Skin of body (tissue), 2 donors: ENCODE measurements around the gene FBXW8. TPM values are rescaled to one million over a fixed set of nuclear protein-coding genes. Genes with fewer than 3 reads are reported as not detected.

Experiments used
- DNase-seq: peaks from one replicate; lab custom pipeline; 2025; lab: John Stamatoyannopoulos, UW
- total RNA-seq: library from RNA; depleted of rRNA; stranded (reverse); fragments of >200 nt; gene quantifications from one replicate; pipeline ENCODE4 v1.2.3, GENCODE V29; 2014

Gene FBXW8
- total RNA-seq, 1 donor from 2014 or later = 11.1 TPM

DNA sequence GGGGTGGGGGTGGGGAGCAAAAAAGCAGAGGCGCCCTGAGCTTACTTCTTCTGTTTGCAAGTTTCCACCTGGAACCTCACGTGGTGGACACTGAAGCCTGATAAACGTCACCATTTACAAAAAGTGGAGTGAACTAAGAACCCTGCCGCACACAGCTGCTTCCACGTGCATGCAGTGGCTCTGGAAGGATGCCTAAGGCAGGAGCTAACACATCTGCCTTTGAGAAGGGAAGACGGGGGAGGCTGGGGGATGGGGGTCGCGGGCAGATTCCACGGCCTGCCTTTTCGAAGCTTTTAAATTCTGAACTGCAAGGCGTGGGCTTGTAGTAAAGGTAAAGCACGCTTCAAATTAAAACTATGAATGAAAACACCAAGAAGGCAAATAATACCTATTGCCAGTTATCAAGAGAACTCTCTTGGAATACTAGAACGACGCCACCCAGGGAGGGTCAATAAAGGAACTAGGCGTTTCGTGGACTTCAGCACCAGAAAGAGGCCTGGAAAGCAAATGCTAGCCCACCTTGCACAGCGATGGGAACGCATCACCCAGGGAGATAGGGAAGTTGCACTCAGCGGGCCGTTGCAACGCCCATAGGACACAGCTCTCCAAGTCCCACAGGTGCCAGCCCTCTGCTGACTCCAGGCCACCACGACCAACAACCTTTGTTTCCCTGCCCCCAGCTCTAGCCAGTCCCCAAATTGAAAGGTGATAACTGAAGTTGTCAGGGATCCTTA lies 126.7 kb downstream of the FBXW8 start:
- no peak for DNase-seq

DNA sequence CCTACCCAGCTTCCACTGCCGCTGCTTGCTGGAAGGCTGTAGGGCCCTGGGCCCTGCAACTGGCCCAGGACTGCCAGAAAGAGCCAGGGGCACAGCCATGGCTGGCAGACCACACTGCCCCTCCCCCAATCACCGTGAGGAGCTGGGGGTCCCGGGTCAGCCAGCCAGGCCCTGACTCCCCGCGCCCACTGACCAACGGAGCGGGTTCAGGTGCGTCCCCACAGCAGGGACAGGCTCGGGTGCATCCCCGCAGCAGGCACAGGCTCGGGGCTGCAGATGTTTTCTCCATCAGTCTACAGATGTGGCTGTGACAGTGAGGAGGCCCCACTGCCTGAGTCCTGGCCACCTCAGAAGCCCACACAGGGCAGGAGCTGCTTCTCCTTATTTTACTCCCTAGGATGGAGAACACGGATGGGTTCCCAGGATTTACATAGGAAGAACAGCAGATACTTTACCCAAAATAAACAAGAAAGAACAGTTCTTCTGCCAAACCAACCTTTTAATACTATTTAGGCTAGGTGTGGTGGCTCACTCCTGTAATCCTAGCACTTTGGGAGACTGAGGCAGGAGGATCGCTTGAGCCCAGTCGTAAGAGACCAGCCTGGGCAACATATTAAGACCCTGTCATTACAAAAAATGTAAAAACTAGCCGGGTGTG lies 127.4 kb downstream of the FBXW8 start:
- DNase-seq = no peak

DNA sequence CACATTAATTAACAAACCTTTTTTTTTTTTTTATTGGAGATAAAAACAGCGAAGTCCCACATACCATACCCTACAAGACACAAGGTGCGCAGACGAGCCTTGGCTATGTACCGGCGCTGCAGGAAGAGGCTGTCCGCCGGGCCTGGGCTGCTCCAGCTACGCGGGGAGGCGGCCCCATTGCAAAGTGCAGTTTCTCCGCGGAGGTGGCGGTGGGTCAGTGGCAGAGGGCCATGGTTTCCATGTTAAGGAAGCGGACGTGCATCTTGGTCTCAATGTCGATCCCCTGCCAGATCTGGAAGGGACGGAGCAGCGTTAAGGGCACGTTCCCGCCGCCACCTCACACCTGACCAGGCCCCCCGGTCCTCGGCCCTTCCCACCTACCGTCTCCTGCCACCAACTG lies 128.2 kb downstream of the FBXW8 start:
- DNase-seq = no peak

DNA sequence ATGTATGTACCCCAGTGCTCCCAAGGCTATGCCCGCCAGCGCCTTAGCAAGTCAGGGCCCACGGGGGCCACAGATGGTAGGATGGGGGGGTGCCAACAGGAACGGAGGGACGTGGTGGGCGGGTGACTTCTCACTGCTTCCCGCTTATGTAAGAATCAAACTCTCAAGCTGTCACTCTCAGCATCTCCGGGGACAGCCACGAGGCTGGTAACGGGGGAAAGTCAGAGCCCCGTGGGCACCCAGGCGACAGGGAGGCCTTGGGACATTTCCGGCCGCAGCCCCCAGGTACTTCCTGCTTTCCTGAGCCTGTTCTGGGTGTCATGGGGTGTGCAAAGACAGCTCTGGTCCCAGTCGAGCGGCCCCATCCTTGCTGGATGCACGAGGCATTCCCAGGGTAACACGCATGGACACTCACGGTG lies 129.2 kb downstream of the FBXW8 start:
- no peak for DNase-seq

DNA sequence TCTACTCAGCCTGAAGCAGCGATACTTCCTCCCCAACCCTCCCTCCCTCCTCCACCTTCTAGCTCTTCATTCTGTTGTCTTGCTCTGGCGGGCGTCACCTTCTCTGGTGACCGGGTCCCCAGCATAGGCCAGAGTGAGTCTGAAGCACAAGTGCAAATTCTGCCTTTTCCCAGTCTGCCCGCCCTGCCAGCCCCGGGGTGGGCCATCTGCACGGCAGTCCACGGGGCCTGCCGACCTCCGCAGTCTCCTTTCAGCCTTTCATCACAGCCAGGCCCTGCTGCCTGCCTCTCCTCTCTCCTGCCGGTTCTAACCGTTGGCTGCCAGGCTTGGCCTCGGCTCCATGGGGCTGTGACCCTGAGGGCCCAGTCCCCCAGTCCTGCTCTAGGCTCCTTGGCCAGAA lies 129.7 kb downstream of the FBXW8 start:
- no peak for DNase-seq

DNA sequence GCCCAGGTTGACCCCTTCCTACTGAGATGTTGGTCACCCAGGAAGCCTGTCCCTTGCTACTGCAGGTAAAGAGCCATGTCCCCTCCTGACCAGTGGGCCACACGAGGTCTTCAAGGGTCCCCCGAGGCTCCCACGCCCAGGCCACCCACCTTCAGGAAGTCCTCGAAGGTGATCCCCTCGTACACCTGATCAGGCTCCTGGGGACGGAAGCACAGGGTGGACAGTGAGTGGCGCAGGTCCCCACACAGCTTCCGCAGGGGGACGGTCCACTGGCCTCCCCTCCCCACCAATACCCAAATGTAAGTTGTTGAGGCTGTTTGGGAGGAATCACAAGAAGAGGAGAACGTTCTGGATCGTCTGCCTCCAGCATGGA lies 131.0 kb downstream of the FBXW8 start:
- DNase-seq = no peak

DNA sequence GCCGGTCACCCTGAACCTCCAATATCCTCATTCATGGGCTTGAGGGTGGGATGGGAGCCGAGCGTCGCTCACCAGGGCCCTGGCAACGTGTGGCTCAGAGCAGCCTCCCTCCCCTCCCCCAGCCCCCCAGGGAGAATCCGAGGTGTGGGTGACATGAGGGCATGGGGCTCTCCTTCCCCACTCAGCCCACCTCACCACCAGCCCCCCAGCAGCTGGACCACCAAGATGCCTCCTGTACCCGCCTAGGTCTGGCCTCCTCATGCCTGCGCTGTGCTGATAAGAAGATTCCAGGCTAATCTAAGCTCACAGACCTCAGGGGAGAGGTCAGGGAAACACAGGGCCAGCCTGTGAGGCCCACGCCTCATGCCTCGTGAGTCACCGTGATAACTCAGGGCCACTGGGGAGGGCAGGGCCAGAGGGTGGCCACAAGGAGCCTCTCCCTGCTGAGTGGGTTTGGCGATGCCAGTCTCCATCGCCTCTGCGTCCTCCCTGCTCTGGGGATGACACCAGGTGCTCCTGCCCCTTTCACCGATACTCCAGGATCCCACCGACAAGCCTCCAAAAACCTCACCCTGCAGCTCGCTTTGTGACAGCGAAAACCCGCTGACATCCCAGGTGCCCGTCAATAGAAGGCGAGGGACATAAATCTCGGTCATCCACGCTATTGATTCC lies 131.6 kb downstream of the FBXW8 start:
- DNase-seq = no peak

DNA sequence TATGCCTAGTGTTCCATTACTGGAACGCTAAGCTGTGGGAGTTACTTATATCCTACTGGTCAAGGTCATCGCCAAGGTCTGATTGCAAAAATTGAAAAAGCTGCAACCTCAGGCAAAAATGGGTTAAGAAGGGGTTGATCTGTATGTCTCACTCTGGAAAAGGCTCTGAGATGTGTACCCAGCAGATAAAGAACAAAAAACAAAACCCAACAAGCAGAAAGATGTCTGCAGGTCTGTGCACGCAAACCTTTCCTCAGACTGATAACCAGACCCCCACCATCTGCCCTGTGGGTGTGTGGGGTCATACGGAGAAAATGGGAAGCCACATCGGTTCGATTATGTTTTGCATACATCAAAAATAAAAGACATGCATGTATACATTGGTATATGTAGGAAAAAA lies 132.1 kb downstream of the FBXW8 start:
- DNase-seq = no peak

DNA sequence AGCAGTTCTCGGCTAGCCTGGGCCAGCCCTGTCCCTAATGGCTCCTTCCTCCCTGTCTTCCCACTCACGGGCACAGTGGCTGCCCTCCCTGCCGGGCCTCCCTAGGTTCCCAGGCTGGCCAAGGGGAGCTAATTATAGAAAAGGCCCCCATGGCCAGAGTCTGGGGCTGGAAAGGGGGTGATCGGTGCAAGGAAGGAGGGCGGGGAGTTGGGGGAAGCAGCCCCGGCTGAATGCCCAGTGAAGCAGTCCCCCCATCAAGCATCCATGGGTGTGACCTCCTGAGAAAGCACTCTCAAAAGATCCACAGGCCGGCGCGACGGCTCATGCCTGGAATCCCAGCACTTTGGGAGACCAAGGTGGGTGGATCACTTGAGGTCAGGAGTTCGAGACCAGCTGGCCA lies 133.6 kb downstream of the FBXW8 start:
- no peak for DNase-seq

DNA sequence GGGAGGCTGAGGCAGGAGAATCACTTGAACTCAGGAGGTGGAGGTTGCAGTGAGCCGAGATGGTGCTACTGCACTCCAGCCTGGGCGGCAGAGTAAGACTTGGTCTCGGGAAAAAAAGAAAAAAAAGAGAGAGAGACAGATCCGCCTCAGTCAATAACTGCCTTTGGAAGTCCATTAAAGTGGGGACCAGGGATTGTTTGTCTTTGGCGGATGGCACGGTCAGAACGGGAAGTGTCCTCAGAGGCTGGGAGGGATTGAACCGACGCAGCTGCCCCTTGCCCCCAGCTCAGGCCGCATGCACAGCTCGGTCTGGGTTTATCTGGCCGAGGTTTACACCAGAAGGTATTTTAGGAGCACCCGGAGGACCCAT lies 134.0 kb downstream of the FBXW8 start:
- DNase-seq = no peak

DNA sequence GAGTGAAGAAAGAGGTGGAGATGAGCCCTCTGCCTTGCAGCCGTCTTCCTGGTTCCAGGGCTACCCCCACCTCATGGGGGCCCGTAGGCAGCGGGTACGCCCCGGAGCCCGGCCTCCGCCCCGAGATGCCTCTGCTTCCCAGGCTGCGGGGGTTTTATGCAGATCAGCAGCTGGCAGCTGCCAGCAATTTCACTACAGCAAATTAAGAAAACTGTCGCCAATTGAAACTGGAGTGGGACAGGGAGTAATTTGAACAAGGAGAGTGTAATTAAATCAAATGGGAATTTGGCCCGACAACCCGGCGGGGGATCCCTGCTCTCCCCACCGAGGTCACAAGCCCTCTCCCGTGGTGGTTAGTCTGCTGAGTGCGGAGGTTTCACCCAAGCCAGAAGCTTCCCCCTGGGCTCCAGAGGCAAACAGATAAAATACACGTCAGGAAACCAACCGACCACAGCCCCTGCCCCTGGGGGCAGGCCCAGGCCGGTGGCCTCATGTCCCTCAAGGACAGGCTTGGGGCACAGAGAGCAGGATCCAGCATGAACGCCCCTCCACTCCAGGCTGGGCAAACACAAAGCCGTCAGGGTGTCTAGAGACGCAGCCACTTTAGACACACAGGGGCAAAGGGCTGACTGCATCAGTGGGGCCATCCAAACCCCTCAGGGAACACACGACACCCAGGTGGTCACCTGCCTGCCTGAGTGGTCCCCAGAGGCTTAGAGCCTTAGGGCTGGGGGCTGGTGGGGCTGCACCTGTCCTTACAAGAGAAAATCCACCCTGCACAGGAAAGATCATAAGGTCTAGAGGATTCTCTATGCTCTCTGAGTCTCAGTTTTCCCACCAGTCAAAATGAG lies 134.6 kb downstream of the FBXW8 start:
- DNase-seq = no peak

DNA sequence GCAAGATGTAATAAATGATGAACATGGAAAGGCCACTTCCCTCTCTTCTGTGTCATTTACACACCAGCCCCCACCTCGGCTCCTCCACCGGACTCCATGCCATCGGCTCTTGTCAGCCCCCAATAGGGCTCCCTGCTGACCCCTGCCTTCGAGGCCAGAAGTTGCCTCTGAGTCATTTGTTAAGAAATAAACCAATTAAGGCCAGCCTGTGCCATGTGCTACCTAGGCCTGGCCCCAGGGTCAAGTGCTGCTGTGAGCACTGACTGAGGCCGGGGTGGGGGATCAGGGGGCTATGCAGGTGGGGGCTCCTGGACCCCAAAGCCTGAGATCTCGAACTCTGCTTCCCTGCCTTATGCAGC lies 135.2 kb downstream of the FBXW8 start:
- no peak for DNase-seq

DNA sequence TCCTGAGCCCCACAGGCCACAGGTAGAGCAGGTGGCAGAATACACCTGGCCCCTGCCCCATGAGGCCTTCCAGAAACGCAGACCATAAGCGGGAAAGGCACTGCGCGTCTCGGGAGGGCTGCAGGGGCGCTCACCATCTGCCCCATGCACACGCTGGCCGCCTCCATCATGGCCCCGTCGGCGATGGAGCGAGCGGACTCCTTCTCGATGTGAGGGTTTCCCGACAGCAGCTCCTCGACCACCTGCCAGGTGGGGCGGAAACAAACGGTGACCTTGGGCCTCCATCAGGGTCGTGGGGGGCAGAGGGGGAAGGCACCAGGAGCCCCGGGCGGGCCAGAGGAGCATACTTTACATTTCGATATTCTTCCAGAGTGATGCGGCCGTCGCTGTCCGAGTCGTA lies 135.7 kb downstream of the FBXW8 start:
- DNase-seq = no peak

DNA sequence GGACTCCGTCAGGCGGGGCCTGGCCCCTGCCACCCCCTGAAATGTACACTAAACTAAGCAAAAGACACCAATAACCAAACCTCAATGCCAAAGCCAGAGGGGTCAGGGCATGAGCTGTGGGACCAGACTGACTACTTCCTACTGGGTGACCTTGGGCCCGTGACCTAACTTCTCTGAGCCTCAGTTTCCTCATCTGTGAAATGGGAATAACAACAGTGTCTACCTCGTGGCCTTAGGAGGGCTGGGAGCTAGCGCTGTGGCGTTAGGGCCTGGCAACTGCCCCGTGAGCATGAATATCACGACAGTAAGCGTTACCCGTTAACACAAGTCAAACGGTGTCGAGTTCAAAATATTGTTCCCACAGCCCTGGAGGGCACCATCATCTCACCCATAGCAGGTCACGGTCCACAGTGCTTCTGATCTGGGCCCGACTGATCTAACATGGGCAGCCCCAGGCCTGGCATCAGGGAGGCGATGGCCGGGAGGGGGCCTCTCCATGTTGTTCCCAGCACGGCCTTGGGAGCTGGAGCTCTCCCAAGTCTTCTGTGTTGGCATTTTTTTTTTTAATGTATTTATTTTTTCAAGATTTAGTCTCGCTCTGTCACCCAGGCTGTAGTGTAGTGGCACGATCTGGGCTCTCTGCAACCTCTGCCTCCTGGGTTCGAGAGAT lies 136.2 kb downstream of the FBXW8 start:
- DNase-seq = no peak

DNA sequence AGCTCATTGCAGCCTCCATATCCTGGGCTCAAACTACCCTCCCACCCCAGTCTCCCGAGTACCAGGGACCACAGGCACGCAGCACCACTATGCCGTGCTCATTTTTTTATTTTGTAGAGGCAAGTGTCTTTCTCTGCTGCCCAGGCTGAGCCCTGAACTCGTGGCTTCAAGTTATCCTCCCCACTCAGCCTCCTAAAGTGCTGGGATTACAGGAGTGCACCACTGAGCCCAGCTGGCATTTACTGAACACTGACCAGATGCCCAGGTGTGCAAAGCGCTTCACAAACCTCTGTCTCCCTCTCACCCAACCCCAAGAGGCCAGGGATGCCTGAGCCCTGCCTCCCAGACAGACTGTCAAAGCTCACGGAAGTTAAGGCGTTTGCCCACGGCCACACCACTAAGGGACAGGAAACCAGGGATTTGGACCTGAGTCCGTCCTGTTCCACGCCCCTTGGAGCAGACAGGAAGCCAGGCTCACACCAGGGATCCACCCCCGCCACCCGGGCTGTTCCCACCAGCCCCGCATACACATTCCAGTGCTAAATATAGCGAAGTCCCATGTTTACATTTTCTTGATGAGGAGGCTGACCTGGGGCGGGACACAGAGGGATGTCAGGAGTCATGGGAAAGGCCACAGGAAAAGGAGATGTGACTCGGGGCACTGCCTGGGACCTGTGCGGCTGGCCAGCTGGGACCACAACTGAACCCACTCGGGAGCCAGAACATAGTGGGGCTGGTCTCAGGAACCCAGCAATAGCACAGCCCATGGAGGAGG lies 137.2 kb downstream of the FBXW8 start:
- DNase-seq = no peak

DNA sequence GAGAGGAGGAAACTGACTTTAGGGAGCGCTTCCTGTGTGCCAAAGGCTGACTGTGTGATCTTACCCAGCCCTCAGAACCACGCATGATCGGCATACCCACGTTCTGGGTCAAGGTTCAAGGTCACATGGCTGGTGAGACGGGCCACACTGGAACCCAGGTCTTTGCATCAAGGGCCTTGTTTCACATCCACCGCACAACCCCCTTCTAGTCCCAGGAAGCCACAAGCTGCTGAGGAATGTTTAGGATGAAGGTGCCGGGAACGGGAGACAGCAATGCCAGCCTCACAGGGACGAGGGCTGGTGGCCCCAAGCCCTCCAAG lies 137.8 kb downstream of the FBXW8 start:
- no peak for DNase-seq

DNA sequence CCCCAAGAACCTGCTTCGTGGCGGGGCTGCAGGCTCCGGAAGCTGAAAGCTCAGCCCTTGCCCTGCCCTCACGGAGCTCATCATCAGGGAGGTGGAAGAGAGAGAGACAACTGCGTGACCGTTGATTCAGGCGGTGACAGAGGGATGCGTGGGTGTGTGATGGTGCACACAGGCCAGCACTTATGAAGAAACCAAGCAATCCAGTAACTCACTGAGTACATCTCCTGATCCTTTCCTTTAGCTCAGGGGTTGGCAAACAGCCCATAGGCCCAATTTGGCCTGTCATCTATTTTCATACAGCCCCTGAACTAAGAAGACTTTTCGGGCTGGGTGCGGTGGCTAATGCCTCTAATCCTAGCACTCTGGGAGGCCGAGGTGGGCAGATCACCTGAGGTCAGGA lies 138.5 kb downstream of the FBXW8 start:
- DNase-seq = no peak

DNA sequence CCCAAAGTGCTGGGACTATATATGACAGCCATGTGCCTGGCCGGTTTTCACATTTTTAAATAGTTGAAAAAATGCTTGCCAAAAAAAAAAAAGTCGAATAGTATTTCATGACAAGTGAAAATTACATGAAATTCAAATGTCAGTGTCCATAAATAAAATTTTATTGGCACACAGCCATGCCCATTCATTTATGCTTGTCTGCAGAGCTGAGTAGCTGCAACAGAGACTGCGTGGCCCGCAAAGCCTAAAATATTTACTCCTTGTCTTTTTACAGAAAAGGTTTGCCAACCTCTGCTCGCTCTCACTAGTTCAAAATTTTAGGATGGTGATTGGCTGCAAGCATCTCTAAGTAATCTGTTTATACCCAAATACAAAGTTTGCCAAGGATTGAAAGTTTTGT lies 139.3 kb downstream of the FBXW8 start:
- DNase-seq = no peak

DNA sequence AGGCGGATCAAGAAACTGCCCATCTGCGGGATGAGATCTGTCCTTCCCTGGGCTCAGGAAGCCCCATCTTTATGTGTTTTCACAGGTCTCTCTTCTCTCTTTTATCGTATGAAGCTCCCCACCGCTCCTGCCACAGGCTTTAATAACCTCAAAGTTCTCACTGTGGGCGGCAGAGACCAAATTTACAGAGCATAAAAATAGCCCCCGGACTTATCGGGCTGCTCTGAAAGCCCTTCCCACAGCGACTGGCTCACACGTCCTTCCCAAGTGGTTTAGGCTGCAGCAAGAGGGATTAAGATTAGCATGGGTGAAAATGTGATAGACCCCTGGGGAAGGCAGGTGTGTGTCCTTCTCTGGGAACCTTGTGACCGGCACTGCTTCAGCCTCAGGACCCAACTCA lies 140.6 kb downstream of the FBXW8 start:
- DNase-seq = no peak

DNA sequence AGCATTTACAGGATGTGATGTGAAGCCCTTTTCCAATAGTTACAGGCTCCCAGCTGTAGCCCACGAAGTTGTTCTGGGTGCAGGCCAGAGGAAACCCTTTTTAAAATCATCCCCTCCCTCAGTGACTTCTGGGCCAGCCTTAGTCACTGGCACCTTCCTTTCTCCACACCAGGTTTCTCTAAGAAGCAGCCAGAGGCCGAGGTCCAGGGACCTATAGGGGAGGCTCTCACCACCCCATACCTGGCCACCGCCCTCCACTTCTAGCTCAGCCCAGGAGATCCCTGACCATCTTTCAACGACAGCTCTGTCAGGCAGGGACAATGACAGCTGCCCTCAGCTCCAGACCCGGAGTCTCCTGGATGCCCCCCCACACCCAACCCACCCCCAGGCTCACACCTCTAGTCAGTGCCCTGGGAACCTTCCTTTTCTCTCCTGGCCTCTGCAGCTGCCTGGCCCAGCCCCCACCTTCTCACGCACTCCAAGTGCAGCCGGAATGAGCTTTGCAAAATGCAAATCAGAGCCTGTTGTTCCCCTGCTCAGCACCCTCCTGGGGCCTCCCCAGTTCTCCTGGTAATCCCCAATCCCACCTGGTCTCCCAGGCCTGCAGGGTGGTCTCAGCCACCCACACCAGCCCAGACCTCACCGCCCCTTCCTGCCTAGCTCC lies 141.8 kb downstream of the FBXW8 start:
- DNase-seq = no peak
